GM13977 (cell line): Measurements from ENCODE around the gene STXBP2.

Source experiments
- DNase-seq: peaks from one replicate; pipeline ENCODE4 v3.0.0; 2012; ENCODE audit warnings: low spot score
- in situ Hi-C: fragments of 300-500 bp; cut with MboI; formaldehyde crosslinking; loops from one replicate; pipeline ENCODE4 v1.12.0; 2022; ENCODE audit warnings: low sequenced_read_pairs, low pct_unique_long_range_greater_than_20kb, mixed read lengths, inconsistent platforms; ENCODE audit not compliant: unreplicated experiment
- TF ChIP-seq, protein P1 (sequence below): IDR thresholded peaks from 2 replicates; pipeline ENCODE4 v1.5.1; 2012; ENCODE audit warnings: mild to moderate bottlenecking, control low read depth; ENCODE audit not compliant: insufficient read depth; ENCODE audit errors: extremely low read depth, missing control alignments

STXBP2 gene

DNA sequence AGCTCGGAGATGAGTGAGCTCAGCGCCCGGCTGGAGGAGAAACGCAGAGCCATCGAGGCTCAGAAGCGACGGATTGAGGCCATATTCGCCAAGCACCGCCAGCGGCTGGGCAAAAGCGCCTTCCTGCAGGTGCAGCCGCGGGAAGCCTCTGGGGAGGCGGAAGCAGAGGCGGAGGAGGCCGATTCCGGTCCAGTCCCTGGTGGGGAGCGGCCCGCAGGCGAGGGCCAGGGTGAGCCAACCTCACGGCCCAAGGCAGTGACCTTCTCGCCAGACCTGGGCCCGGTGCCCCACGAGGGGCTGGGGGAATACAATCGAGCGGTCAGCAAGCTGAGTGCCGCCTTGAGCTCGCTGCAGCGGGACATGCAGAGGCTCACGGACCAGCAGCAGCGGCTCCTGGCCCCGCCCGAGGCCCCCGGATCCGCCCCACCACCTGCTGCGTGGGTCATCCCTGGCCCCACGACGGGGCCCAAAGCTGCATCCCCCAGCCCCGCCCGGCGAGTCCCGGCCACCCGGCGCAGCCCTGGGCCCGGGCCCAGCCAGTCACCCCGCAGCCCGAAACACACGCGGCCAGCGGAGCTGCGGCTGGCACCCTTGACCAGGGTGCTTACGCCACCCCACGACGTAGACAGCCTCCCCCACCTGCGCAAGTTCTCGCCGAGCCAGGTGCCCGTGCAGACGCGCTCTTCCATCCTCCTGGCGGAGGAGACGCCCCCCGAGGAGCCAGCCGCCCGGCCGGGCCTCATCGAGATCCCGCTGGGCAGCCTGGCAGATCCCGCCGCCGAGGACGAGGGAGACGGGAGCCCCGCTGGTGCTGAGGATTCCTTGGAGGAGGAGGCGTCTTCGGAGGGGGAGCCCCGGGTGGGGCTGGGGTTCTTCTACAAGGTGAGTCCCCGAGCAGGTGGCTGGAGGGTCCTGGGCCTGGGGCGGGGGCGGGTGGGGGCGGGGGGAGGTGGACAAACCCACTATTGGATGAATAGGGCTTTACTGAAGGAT is 24.3 kb upstream of the STXBP2 start:
- no peak for DNase-seq
- in situ Hi-C loops = no loop called here

DNA sequence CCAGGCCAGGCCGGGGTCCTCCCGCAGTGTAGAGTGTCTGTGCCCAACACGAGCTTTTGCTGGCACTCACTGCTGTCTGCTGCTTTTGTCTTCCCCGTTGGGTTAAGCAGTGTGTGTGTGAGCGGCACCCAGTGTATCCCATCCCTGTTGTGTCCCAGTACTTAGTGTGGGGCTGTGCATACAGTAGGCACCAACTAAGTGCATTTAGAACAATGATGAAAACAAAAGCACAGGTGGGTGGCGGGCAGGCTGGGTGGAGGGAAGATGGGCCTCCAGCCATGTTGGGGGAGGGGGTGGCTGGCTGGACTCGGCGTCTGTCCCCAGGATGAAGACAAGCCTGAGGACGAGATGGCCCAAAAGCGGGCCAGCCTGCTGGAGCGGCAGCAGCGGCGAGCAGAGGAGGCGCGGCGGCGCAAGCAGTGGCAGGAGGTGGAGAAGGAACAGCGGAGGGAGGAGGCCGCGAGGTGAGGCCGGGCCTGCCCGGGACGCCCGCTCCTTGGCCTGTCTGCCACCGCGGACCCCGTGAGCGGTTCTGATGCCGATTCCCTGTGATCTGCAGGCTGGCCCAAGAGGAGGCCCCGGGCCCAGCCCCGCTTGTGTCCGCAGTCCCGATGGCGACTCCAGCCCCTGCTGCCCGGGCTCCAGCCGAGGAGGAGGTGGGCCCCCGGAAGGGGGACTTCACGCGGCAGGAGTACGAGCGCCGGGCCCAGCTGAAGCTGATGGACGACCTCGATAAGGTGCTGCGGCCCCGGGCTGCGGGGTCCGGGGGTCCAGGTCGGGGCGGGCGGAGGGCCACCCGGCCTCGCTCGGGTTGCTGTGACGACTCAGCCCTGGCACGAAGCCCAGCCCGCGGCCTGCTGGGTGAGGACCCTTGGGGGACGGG is 21.8 kb upstream of the STXBP2 start:
- in situ Hi-C loops = no loop called here
- no peak for DNase-seq
- TF ChIP-seq, protein P1, sequence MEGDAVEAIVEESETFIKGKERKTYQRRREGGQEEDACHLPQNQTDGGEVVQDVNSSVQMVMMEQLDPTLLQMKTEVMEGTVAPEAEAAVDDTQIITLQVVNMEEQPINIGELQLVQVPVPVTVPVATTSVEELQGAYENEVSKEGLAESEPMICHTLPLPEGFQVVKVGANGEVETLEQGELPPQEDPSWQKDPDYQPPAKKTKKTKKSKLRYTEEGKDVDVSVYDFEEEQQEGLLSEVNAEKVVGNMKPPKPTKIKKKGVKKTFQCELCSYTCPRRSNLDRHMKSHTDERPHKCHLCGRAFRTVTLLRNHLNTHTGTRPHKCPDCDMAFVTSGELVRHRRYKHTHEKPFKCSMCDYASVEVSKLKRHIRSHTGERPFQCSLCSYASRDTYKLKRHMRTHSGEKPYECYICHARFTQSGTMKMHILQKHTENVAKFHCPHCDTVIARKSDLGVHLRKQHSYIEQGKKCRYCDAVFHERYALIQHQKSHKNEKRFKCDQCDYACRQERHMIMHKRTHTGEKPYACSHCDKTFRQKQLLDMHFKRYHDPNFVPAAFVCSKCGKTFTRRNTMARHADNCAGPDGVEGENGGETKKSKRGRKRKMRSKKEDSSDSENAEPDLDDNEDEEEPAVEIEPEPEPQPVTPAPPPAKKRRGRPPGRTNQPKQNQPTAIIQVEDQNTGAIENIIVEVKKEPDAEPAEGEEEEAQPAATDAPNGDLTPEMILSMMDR = no peak

More for the DNA sequence above, 24.3 kb upstream of the STXBP2 start:
- TF ChIP-seq, protein P1 = no peak

GRCh38 chr19:7617172-7617571 is 19.7 kb upstream of the STXBP2 start:
- in situ Hi-C loops = no loop called here
- DNase-seq = no peak
- TF ChIP-seq, protein P1 = no peak

DNA sequence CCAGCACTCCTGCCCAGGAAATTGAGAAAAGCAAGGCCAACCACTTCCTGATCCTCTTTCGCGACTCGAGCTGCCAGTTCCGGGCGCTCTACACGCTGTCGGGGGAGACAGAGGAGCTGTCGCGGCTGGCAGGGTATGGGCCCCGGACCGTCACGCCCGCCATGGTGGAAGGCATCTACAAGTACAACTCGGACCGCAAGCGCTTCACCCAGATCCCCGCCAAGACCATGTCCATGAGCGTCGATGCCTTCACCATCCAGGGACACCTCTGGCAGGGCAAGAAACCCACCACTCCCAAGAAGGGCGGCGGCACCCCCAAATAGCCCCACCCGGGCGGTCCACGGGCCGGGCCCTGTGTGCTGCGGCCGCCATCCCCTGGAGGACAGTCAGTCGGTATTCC is 19.2 kb upstream of the STXBP2 start:
- DNase-seq = no peak
- in situ Hi-C loops = no loop called here
- TF ChIP-seq, protein P1 = no peak

DNA sequence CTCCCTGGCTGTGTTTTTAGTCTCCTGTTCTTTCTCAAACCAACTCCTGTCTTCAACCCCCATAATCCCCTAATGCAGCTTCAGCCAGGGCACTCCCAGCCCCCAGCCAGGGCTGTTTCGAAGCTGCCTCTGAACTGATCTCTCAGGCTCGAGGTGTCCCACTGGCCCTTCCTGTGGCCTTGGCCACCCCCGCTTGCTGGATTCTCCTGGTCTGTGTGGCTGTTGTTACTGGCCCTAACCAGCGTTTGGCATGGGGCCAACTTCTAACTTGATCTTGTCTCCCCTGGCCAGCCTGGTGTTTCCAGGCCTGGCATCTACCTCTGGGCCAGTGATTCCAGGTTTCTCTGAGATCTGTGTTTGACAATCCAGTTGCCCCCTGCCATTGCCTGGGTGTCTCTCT is 18.6 kb upstream of the STXBP2 start:
- in situ Hi-C loops = no loop called here
- TF ChIP-seq, protein P1 = no peak
- no peak for DNase-seq

DNA sequence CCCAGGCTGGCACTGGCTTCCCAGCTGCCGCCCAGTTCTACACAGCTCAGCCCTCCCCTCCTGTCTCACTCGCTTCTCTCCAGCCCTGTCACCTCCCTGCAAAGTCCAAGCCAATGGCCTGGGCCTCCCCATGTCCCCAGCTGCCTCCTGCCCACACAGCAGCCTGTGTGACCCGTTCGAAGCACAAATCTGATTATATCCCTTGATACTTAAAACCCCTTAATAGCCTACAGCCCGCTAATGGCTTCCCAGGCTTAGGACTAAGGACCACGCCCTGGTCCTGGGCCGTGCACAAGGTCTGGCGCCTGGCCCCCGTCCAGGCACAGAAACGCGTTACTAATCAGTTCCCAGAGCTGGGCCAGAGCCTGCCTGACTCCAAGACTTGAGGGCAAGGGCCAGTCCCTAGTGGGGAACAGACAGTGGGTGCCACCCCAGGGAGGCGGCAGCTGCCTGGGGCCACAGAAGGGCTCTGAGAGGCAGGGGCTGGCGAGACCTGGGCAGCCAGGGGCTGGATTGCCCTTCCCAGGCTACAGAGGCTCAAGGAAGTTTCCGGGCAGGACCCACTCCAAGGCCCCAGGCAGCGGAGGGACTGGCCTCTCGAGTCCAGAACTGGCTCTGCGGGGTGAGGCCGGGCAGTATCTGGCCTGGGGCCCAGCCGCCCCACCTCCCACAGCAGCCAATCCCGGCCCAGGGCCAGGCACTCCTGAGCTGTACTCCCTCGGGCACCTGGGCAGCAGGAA is 18.0 kb upstream of the STXBP2 start:
- no peak for DNase-seq
- in situ Hi-C loops = no loop called here

More for the DNA sequence above, 18.0 kb upstream of the STXBP2 start:
- TF ChIP-seq, protein P1 = no peak
